ENCODE data around the gene NMRK2.
A peak's percentile ranks its signal among the peaks of the same experiment; 100 is the strongest.
"Not testable (repeated sequence)": the region's sequence is repeated elsewhere in the genome, so short reads cannot be mapped to it uniquely, and the experiment has no call there.

NMRK2 gene

DNA sequence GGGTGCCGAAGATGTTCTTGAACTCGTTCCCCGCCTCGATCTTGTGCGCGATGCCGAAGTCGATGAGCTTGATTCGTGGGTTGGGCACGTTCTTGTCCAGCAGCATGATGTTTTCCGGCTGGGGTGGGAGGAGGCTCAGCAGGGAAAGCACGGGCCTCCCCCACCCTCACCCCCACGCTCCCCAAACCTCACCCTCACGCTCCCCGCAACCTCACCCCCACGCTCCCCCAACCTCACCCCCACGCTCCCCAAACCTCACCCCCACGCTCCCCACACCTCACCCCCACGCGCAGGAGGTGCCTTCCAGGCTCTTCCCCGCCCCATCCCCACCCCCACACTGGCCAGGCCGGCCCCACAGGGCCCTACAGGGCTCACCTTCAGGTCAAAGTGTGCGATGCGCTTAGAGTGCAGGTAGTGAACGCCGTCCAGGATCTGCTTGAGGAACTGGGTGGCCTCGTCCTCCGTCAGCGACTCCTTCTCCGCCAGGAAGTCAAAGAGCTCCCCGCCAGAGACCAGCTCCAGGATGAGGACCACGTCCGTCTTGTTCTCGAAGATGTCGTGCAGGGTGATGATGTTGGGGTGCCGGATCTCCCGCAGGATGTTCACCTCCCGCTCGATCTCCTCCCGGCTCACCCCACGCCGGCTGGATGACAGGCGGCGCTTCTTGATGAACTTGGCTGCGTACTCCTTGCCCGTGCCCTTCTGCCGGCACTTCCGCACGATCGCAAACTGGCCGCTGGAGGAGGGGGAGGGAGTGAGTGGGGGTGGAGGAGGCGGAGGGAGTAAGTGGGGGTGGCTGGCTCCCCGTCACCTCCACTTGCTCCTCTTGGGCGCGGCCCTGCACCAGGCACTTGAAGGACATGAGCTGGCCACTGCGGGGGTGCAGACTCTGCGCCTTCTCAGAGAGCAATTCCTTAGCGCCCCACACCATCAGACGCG, 31.7 kb downstream of the NMRK2 start:
- no peak for DNase-seq (ENCODE audit: low read depth in 3 of 3)

DNA sequence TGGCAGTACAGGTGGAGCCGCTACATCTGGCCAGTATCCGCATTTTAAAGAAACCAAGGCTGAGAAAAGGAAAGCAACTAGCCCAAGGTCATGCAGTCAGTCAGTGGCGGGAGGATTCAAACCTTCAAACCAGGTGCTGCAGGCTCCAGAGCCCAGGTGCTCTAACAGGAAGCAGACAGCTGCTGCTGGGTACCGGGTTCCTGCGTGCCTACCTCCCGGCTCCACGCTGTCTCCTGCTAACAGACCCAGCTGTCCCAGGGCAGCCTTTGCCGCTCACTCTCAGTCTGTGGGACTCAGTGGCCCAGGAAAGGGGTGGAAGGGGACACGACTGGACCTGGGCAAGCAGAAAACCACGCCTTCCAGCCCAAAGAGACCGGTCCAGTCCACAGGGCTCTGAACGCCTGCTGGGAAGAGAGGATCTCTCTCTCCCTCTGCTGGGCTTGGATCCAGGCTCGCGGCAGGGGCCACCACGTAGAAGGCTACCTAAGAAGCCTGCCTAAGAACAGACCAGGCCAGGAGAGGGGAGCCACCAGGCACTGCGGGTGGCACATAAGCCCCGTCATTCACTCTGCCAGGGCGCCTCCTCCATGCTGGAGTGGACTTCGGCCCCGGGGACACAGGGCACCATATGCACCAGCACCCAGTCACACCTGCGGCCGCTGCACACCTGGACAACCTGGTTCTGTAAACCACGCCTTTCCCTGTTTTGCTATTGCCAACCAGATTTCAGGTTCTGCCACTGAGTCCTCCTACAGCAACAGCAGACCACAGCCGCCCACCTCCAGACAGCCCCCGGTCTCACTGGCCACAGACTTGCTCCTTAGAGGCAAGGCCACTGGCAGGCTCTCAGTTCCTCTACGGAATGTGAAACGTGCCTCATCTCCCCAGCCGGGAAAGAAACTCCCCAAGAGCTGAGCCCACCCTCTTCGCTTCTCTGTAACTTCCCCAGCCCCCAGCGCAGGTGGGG, 33.5 kb downstream of the NMRK2 start:
- no peak for DNase-seq (ENCODE audit: low read depth in 3 of 3)

DNA sequence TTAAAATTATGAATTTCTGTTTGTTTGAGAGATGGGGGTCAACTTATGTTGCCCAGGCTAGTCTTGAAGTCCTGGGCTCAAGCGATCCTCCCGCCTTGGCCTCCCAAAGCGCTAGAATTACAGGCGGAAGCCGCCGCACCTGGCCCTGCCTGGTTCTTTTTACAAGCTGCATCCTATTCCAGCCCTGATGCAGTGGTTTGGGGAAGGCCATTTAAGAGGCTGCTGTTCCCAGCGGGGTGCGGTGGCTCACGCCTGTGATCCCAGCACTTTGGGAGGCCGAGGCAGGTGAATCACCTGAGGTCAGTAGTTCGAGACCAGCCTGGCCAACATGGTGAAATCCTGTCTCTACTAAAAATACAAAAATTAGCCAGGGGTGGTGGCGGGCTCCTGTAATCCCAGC, 35.1 kb downstream of the NMRK2 start:
- not testable (repeated sequence) for DNase-seq (ENCODE audit: low read depth in 3 of 3)

DNA sequence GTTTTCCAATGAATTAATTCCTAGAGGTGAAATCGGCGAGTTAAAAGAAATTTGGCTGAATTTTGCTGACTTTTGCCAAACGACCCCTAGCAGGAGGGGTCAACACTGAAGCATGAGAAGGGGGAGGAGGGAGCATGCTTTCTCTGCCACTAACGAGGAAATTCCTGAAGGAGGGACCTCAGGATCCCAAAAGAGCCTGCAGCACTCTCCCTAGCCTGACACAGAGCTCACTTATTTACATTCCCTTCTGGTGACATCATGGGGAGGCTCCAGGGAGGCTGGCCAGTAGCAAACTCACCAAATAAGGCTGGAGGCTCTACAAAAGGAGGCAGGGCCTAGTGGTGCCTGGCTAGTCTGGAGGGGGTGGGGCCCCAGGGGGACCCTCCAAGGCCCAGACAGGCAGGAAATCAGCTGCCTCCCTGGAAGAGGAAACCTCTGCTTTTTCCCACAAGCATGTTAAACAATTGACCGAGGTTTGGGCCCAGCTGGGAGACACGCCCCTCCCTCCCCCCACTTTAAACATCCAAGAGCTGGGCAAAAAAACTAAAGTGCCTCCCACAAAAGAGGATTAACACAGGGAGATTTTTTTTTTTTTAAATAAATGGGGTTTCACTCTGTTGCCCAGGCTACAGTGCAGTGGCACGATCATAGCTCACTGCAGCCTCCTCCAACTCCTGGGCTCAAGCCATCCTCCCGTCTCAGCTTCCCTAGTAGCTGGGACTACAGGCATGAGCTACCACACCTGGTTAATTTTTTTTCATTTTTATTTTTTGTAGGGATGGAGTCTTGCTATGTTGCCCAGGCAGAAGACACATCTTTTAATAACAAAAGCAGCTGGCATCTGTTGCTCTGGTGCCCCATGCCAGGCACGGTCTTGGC, 35.9 kb downstream of the NMRK2 start:
- no peak for DNase-seq (ENCODE audit: low read depth in 3 of 3)

DNA sequence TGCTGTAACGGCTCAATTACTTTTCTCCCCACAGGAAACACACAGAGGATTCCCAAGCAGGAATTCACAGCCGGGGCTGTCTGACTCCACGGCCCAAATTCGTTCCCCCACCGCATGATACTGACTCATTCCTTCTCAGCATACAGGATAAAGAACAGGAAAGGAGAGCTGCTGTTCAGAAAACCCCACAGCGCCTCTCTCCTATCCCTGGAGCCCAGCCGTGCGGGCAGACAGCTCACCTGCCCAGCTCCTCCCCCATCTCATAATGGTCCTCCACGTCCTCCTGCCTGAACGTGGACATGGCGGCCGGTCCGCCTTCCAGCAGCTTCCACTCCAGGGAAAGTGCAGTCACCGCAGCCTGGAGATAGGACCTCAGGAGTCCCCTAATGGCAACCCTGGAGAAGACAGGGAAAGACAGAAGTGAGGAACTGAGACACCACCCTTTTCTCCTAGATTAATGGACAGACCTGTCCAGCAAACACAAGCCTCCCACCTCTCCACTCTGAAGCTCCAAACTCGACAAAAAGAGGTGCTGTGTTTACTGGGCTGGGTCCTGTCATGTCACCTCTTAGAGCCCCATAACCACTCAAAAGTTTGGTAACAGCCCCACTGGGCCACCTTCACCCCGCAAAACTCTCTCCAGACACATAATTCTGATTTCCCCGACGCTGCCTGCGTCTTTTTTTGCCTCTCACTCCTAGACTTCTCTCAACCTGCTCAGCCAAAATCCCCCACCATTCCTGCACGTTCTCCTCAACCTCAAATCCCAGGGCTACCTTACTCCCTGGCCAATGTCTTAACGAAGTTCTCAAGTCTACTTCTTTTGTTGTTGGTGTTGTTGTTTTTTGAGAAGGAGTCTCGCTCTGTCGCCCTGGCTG, 36.8 kb downstream of the NMRK2 start:
- no peak for DNase-seq (ENCODE audit: low read depth in 3 of 3)

DNA sequence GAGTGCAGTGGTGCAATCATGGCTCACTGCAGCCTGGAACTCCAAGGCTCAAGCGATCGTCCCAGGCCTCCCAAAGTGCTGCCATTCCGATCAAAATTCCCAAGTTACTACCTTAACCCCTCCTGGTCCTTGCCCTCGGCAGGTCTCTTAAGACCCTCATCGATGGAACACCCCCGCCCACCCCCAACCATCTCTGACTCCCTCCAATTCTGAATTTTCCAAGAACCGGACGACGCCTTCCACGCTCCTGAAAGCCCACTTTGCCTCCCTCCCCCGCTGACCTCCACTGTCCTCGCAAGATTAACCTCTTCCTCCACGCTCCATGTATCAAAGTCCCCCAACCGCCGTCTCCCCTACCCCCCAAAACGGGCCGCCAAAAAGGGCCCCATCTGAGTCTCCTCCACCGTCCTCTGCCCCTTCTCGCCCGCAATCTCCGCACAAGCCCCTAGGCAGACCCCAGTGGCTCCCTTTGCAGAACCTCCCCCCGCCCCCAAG, 37.5 kb downstream of the NMRK2 start:
- no peak for DNase-seq (ENCODE audit: low read depth in 3 of 3)

DNA sequence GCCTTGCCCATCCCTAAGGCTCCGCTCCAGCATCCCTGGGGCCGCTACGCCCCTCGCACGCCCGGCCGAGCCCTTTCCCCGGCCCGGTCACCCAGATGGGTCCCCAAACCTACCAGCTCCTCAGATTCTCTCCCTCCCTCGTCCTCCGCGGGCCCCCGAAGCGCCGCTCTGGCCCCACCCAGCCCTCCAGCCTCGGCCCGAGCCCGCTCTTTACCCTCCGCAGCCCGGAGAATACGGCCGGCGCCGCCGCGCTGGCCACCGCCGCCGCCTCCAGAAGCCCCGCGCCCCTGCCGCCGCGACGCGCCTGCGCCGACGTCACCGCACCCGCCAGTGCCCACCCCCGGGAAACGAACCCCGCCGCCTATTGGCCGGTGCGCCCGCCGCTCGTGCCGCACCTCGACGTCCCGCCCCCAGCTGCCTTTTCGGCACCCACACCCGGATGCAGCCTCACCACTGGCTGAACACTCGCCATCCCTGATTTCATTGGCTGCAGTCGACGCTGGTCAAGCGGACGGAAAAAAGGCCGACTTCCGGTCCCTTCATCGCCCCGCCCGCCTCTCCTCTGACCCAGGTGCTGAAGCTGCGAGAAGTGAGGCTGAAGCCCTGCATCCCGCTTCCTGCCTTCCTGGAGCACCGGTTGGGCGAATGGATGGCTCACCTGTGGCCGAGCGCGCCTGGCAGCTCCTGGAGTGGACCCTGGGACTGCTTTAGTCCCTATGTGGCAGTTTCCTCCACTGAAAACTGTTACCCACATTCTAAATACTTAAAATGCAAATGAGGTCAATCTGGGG, 38.1 kb downstream of the NMRK2 start, which contains the start of gene DAPK3:
Gene DAPK3, minus strand, starts transcription at position 292 of the 791 bp plus-strand sequence. CDS start 1,364 bp downstream, outside the sequence.
- peak; percentile 87 to 96 (median 90) for DNase-seq (ENCODE audit: low read depth in 3 of 3)

DNA sequence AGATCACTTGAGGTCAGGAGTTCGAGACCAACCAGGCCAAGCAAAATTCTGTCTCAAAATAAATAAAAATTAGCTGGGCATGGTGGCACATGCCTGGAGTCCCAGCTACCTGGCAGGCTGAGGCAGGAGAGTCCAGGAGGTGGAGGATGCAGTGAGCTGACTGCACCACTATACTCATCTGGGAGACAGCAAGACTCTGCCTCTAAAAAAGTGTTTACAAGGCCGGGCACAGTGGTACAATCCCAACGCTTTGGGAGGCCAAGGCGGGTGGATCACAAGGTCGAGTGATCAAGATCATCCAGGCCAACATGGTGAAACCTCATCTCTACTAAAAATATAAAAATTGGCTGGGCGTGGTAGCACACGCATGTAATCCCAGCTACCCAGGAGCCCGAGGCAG, 42.3 kb downstream of the NMRK2 start:
- no peak for DNase-seq (ENCODE audit: low read depth in 3 of 3)

DNA sequence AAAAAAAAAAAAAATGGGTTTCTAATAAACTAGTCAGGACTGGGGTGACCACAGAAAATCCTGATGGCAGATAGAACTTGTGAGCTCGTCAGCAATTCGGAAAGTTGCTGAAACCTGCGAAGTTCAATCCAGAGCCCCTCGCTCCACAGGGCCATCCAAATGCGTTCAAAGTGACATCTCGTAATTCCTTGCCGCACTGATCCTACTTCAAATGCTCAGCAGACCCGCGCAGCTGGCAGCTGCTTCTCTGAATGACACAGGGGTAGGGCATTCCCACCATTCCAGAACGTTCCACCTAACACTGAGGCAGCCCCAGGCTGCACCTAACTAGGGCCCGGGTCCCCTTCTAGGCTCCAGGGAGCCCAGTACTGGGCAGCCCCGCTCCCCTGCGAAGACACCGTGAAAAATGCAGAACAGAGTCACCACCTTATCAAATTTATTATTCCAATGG, 42.8 kb downstream of the NMRK2 start:
- DNase-seq (ENCODE audit: low read depth in 3 of 3) = no peak

DNA sequence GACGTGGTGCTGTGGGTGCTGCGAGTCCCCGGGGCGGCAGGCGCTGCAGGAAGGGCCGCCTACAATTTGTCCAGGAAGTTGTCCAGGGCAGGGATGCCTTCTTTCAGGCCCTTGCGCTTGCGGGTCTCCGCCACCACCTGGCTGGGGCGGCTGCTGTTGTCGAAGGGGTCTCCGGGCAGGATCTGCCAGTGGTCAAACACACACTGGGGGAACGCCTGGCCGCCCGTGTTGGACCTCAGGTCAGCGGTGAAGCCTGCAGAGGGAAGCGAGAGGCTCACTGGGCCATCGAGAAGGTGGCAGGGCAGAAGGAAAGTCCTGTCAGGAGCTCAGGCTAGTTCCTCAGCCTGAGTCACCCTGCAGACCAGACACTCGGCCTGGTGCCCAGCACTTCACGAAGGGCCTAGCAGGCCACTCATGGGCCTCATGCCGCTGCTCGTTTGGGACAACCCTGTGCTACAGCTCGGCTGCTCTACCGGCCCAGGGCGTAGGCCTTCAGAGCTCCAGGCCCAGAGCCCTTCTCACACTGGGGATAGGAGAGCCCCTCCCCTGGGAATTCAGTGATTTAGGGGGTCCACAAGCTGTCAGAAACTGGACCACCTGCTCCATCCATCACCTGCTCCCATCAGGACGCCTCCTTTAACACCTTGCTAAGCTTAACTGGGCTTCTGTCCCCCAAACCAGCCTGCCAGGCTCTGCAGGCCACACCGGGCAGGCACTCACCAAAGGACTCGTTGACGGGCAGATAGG, 43.8 kb downstream of the NMRK2 start:
- no peak for DNase-seq (ENCODE audit: low read depth in 3 of 3)

DNA sequence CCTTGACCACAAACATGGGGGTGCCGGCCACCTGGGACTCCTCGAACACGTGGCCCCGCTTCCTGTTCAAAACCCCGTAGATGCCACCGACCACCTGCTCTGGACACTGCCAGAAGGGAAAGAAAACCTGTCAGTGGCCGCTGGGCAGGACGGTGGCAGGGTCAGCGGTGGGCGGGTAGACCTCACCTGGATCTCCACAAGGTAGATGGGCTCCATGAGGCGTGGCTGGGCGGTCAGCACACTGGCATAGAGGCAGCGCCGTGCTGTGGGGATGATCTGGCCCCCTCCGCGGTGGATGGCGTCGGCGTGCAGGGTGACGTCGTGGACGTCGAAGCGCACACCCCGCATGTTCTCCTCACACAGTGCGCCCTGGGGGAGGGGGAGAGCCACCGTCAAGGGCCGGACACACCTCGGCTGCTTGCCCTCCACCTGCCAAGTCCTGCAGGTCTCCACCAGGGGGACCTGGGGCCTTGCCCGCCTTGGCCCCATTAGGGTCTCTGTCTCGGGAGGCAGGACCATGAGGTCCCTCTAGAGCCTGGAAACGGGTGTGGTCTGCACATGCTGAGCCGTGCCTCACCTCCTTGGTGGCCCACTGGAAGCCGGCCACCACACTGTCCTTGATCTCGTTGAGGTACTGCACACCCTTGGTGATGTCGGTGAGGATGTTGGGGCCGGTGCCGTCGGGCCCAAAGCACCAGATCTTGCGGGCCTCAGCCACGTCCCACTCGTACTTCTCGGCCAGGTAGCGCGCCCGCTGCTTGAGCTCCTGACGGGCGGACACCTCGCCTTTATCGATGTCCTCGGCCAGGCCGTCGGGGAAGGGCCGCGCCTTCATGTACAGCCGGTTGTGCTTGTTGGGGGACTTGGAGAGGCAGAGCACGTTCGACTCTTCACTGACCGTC, 44.6 kb downstream of the NMRK2 start:
- no peak for DNase-seq (ENCODE audit: low read depth in 3 of 3)

DNA sequence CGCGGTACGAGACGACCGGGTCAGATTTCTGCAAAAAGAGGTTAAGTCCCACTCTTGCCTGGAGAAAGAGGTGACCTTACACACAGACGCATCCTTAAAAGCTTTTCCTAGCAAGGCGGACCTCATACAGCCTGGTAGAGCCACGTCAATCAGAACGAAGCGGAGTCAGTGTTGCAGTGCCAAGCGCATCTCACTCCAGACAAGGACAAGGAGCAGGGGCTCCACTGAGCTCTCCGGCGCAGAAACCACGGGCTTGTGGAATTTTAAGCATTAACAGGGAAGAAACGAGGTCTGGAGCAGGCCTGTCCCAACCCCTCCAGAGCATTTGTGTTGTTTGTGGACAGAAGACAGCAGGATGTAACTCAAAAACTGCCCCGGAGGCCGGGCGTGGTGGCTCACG, 45.3 kb downstream of the NMRK2 start:
- DNase-seq (ENCODE audit: low read depth in 3 of 3) = no peak

DNA sequence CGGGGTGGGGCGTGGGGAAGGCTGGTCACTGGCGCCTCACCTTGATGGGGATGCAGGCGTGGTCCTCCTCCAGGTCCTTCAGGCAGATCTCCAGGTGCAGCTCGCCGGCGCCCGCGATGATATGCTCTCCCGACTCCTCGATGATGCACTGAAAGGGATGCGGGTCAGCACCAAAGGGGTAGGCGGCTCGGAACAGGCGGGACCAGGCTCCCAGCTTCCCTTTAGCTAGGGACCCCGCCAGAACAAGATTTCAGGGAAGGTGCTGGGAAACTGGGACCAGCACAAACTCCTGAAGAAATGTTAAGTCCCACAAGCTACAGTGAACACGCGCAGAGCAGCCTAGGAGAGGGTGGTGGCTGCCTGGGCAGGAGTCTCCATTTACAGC, 46.4 kb downstream of the NMRK2 start:
- no peak for DNase-seq (ENCODE audit: low read depth in 3 of 3)

DNA sequence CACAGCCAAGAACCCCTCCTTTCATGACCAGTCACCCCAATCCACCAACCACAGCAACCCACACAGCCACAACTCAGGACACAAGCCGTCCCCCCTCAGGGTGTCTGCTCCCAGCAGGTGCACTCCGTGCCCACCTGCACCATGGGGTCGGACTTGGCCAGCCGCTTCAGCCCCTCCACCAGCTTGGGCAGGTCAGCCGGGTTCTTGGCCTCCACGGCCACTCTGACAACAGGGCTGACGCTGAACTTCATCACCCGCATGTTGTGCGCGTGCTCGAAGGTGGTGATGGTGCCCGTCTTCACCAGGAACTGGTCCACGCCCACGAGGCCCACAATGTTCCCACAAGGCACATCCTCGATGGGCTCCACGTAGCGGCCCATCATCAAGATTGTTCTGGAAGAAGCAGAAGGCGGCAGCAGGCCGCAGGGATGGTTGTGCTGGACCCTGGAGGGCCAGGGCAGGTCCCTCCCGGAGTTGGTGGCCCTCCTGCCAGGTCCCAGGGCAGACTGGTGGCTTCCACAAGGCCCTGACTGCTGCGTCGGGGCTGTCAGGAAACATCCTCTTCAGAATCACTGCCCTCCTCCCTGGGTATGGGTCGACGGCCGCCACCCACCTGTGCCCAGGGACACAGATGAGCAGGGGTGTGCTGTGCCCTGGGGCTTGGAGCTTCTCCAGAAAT, 46.9 kb downstream of the NMRK2 start:
- DNase-seq (ENCODE audit: low read depth in 3 of 3) = no peak

DNA sequence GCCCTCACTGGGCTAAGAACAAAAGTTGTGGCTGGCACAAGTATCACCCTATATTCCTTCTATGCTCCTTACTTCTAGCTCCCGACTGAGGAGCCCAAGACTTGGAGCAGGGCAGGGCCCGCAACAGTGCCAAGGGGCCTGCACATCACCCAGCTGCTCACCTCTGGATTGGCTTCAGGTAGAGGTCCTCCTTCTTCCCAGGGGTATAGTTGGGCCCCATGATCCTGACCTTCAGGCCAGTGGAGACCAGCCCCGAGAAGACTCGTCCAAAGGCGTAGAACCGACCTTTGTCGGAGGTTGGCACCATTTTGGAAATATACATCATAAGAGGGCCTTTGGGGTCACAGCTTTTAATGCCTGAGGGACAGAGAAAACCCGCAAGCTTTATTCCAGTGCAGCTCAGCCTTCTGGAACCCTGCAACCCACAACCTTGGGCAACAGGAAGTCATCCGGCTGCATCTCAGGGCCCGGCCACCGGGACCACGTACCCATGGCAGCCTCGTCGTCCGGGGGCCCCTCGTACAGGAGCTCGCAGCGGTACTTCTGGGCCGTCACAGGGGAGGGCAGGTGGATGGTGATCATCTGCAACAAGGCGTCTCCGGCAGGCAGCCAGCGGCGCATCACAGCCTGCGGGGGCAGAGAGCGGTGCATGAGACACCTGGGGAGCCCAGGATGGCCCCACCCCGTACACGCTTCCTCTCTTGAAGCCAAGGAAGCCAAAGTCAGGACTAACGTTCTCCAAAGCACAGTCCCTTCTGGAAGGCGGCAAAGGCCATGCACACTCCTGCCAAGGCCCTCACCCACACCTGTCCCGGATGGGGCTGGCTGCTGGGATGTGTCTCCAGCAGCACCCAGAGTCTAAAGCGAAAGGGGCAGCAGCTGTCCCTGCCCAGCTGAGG, 47.7 kb downstream of the NMRK2 start:
- DNase-seq (ENCODE audit: low read depth in 3 of 3) = no peak

DNA sequence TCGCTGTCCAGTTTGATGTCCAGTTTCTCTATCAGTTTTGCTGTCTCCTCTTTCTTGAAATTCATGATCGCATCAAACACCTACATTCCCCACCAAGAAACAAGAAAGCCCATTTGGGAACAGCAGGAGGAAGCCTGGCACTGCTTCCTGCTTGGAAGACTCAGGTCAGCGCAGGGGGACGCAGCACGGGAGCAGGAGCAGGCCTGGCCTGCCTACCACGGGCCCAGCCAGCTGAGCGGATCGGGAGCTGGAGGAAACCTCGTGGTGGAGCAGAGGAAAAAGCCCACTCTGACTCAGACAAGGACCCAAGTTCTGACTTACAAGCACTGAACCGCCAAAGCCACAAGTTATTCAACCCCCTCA, 48.5 kb downstream of the NMRK2 start:
- DNase-seq (ENCODE audit: low read depth in 3 of 3) = no peak
